GM19468 (cell line): ENCODE results near the gene LRRK1.

Experiments
- ATAC-seq: cut with Tn5 transposase; IDR thresholded peaks from one replicate; pipeline ENCODE4 v1.9.1; 2021; ENCODE audit warnings: mild to moderate bottlenecking, moderate library complexity, moderate number of reproducible peaks; ENCODE audit not compliant: unreplicated experiment; ENCODE audit errors: extremely low read depth

LRRK1 gene

GRCh38 chr15:100931143-100931890 is 12.2 kb downstream of the LRRK1 start:
- no peak for ATAC-seq

GRCh38 chr15:100932676-100933348 is 13.7 kb downstream of the LRRK1 start:
- ATAC-seq, result no peak

GRCh38 chr15:100934166-100934565 is 15.0 kb downstream of the LRRK1 start:
- no peak for ATAC-seq

GRCh38 chr15:100934726-100935125 is 15.6 kb downstream of the LRRK1 start:
- no peak for ATAC-seq

- ATAC-seq, result no peak
These were observed 18.0 kb downstream of the LRRK1 start for GRCh38 chr15:100937171-100937570.

GRCh38 chr15:100939791-100940190 is 20.6 kb downstream of the LRRK1 start:
- ATAC-seq, result no peak

- ATAC-seq, result peak; percentile 71
These were observed 21.7 kb downstream of the LRRK1 start for GRCh38 chr15:100940767-100941379.

- ATAC-seq, result no peak
These were observed 22.4 kb downstream of the LRRK1 start for GRCh38 chr15:100941536-100941935.

GRCh38 chr15:100942656-100943425 is 23.7 kb downstream of the LRRK1 start:
- no peak for ATAC-seq

- no peak for ATAC-seq
These were observed 25.2 kb downstream of the LRRK1 start for GRCh38 chr15:100944244-100944895.

GRCh38 chr15:100944986-100945385 is 25.8 kb downstream of the LRRK1 start:
- no peak for ATAC-seq

GRCh38 chr15:100947760-100948429 is 28.7 kb downstream of the LRRK1 start:
- ATAC-seq, result no peak

- ATAC-seq, result no peak
These were observed 29.2 kb downstream of the LRRK1 start for GRCh38 chr15:100948430-100948762.

GRCh38 chr15:100949691-100950090 is 30.5 kb downstream of the LRRK1 start:
- ATAC-seq, result no peak

GRCh38 chr15:100951965-100952364 is 32.8 kb downstream of the LRRK1 start:
- ATAC-seq, result no peak

GRCh38 chr15:100952566-100952965 is 33.4 kb downstream of the LRRK1 start:
- ATAC-seq, result no peak

GRCh38 chr15:100958326-100959065 is 39.3 kb downstream of the LRRK1 start:
- no peak for ATAC-seq

- ATAC-seq, result no peak
These were observed 40.2 kb downstream of the LRRK1 start for GRCh38 chr15:100959066-100960050.
